ENCODE measurements around the gene MAPK8IP1.

DNA sequence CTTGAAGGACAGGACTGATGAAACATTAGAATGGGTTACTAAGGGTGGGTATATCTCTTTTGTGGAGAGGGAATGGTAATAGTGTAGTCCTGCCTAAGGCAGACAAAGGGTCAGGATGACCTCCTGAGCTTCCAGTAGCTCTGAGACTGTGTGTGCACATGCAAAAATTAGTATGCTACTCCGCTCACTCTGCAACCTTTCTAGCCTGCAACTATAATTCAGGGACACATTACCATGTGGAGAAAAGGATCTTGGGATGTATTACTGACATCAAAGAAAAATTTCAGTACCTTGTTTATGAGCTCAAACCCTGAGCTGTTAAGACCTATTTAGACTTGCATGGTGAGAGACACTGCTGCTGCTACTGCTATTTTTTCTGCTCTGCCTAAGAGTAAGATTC lies 62.4 kb downstream of the MAPK8IP1 start:
- TF ChIP-seq, protein P1, sequence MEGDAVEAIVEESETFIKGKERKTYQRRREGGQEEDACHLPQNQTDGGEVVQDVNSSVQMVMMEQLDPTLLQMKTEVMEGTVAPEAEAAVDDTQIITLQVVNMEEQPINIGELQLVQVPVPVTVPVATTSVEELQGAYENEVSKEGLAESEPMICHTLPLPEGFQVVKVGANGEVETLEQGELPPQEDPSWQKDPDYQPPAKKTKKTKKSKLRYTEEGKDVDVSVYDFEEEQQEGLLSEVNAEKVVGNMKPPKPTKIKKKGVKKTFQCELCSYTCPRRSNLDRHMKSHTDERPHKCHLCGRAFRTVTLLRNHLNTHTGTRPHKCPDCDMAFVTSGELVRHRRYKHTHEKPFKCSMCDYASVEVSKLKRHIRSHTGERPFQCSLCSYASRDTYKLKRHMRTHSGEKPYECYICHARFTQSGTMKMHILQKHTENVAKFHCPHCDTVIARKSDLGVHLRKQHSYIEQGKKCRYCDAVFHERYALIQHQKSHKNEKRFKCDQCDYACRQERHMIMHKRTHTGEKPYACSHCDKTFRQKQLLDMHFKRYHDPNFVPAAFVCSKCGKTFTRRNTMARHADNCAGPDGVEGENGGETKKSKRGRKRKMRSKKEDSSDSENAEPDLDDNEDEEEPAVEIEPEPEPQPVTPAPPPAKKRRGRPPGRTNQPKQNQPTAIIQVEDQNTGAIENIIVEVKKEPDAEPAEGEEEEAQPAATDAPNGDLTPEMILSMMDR (IDR thresholded peaks at IDR 0.05): no peak
- TF ChIP-seq POLR2A (IDR thresholded peaks at IDR 0.05): no peak

Data from lower leg skin (tissue), 3 donors.